BJ (cell line): ENCODE results near the gene ADGRV1. TPM values are rescaled to one million over a fixed set of nuclear protein-coding genes. Genes with fewer than 3 reads are reported as not detected.

ENCODE experiments used
- CTCF ChIA-PET: fragments of 350-600 bp; formaldehyde crosslinking; extraction: SDS; loops from one replicate; lab custom pipeline; 2021; ENCODE audit warnings: antibody characterized with exemption, inconsistent platforms; lab: Yijun Ruan, JAX
- POLR2A ChIA-PET: fragments of 300-600 bp; sonication (Branson Sonifier 250); formaldehyde crosslinking; extraction: SDS; loops from one replicate; lab custom pipeline; 2021; ENCODE audit warnings: antibody characterized with exemption; lab: Charles Lee
- DNase-seq: peaks from one replicate; pipeline ENCODE4 v3.0.0-alpha.2; 2011; ENCODE audit warnings: low read depth
- H3K27me3 ChIP-seq: 2 replicates; pipeline ENCODE4 v1.6.0; 2011; ENCODE audit warnings: low read length; ENCODE audit not compliant: control insufficient read depth, insufficient read depth
- H3K36me3 ChIP-seq: 2 replicates; pipeline ENCODE4 v1.5.1; 2011; ENCODE audit warnings: low read length; ENCODE audit not compliant: control insufficient read depth, insufficient read depth
- H3K4me3 ChIP-seq: 2 replicates; pipeline ENCODE4 v1.5.1; 2011; ENCODE audit warnings: low read depth, mild to moderate bottlenecking, control low read depth, low read length
- polyA plus RNA-seq: library from polyadenylated mRNA; depleted of rRNA; stranded (reverse); fragments of >200 nt; gene quantifications from 2 replicates; pipeline ENCODE4 v1.2.3, GENCODE V29; 2011
- TF ChIP-seq, protein P1 (sequence below): IDR thresholded peaks from 2 replicates; pipeline ENCODE4 v1.5.1; 2011; ENCODE audit warnings: low read depth, mild to moderate bottlenecking, control low read depth, inconsistent platforms, low read length, moderate library complexity; ENCODE audit not compliant: insufficient read depth

ADGRV1 gene
- polyA plus RNA-seq, 1 experiment, result 0.15 TPM

DNA sequence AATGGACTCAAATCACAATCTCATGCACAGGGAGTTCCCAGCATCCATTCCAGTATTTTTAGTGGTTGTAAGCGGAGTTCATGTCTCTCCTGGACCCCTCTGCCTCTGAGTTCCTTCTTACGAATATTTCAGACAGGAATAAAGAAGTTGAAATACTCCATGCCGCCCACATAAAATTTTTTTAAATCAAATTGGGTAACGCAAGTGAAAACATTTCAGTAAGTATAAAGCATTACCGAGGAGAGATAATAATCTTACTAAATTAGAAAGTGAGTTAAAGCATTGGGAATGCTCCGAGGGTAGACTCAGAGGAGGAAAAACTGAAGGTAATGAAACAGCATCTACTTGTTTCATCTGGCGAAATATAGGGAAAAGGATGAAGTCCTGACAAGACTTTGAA is 506.9 kb downstream of the ADGRV1 start:
- Histone ChIP-seq H3K27me3 (no peaks in the 10 kb centered on the region; the same call in none of the 2 replicates), H3K4me3 (no peak overlapping the region), H3K36me3 (no peaks in the 10 kb centered on the region)
- TF ChIP-seq, protein P1, sequence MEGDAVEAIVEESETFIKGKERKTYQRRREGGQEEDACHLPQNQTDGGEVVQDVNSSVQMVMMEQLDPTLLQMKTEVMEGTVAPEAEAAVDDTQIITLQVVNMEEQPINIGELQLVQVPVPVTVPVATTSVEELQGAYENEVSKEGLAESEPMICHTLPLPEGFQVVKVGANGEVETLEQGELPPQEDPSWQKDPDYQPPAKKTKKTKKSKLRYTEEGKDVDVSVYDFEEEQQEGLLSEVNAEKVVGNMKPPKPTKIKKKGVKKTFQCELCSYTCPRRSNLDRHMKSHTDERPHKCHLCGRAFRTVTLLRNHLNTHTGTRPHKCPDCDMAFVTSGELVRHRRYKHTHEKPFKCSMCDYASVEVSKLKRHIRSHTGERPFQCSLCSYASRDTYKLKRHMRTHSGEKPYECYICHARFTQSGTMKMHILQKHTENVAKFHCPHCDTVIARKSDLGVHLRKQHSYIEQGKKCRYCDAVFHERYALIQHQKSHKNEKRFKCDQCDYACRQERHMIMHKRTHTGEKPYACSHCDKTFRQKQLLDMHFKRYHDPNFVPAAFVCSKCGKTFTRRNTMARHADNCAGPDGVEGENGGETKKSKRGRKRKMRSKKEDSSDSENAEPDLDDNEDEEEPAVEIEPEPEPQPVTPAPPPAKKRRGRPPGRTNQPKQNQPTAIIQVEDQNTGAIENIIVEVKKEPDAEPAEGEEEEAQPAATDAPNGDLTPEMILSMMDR, result no peak
- ChIA-PET POLR2A (no interaction called here), CTCF (interaction anchor here (0.7 to 1.0 kb wide), 2 partner anchors 30 to 134 kb away, joined by 3 to 4 read pairs; no protein-coding TSS in a partner anchor)
- no peak for DNase-seq

- ChIA-PET POLR2A (no interaction called here), CTCF (no interaction called here)
- H3K27me3 ChIP-seq, result no peaks in the 10 kb centered on the region
- TF ChIP-seq, protein P1, result no peak
- DNase-seq, result no peak
- H3K36me3 ChIP-seq, result no peaks in the 10 kb centered on the region
- H3K4me3 ChIP-seq, result no peak overlapping the region
Measured at GRCh38 chr5:91069364-91069763, 510.8 kb downstream of the ADGRV1 start.

- Histone ChIP-seq H3K4me3 (no peak overlapping the region), H3K36me3 (no peaks in the 10 kb centered on the region), H3K27me3 (no peaks in the 10 kb centered on the region)
- TF ChIP-seq, protein P1, result no peak
- ChIA-PET POLR2A (no interaction called here), CTCF (no interaction called here)
- DNase-seq, result no peak
Measured at GRCh38 chr5:91070761-91071550, 512.4 kb downstream of the ADGRV1 start.

DNA sequence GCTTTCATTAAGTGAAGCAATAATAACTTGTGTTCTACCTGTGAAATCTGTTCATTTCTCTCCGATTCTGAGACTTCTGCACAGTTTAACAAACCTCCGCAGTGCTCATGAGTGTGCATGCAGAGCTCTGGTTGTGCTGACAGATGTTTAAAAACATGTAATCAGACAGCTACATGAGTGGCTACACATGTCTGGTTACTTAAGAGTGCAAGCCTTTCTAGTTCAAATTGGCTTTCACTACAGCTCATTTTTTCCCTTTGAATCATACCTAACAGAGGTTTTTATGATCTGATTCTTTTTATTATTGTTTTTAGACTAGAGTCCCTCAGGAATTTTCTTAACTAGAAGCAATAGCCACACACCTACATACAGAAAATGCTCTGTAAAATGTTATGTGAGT is 514.3 kb downstream of the ADGRV1 start:
- no peak overlapping the region for H3K4me3 ChIP-seq
- POLR2A ChIA-PET, result no interaction called here
- H3K36me3 ChIP-seq, result no peaks in the 10 kb centered on the region
- TF ChIP-seq, protein P1, result no peak
- no peaks in the 10 kb centered on the region for H3K27me3 ChIP-seq
- CTCF ChIA-PET, result interaction anchor here (1.5 to 3.0 kb wide), 2 partner anchors 141 to 347 kb away, joined by 4 to 10 read pairs; no protein-coding TSS in a partner anchor
- DNase-seq, result peak; percentile 76

DNA sequence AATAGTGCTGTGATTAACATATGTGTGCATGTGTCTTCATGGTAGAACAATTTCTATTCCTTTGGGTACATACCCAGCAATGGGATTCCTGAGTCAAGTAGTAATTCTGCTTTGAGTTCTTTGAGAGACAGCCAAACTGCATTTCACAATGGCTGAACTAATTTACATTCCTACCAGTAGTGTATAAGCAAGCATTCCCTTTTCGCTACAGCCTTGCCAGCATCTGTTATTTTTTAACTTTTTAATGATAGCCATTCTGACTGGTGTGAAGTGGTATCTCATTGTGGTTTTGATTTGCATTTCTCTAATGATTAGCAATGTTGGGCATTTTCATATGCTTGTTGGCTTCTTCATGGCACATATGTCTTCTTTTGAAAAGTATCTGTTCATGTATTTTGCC is 516.0 kb downstream of the ADGRV1 start:
- TF ChIP-seq, protein P1, result peak; percentile 45
- CTCF ChIA-PET, result interaction anchor here (1.0 to 3.0 kb wide), 3 partner anchors 27 to 310 kb away, joined by 3 to 10 read pairs (median 3); no protein-coding TSS in a partner anchor

More for the DNA sequence above, 516.0 kb downstream of the ADGRV1 start:
- H3K36me3 ChIP-seq, result no peaks in the 10 kb centered on the region
- POLR2A ChIA-PET, result no interaction called here
- peak; percentile 80 for DNase-seq
- H3K4me3 ChIP-seq, result no peak overlapping the region
- no peaks in the 10 kb centered on the region for H3K27me3 ChIP-seq
